GM23248 (cell line): ENCODE data around the gene COL18A1. TPM values are rescaled to one million over a fixed set of nuclear protein-coding genes. Genes with fewer than 3 reads are reported as not detected.
A peak's percentile ranks its signal among the peaks of the same experiment; 100 is the strongest.

Experiments used
- DNase-seq: peaks from one replicate; pipeline ENCODE4 v3.0.0-alpha.2; 2015
- H2AFZ ChIP-seq: fragments of 200-600 bp; sonication (generic); 2 replicates; pipeline ENCODE4 v1.6.1; 2016; ENCODE audit warnings: antibody characterized with exemption
- H3F3A ChIP-seq: fragments of 200-600 bp; sonication (generic); 2 replicates; pipeline ENCODE4 v1.6.1; 2016; ENCODE audit warnings: mild to moderate bottlenecking, antibody characterized with exemption, mixed run types; ENCODE audit not compliant: insufficient read depth
- H3K27ac ChIP-seq: fragments of 200-600 bp; sonication (generic); 2 replicates; pipeline ENCODE4 v1.5.1; 2016; ENCODE audit warnings: mild to moderate bottlenecking
- H3K27me3 ChIP-seq: fragments of 200-600 bp; sonication (generic); replicated peaks from 2 replicates; pipeline ENCODE4 v1.6.1; 2016; ENCODE audit warnings: mild to moderate bottlenecking; ENCODE audit not compliant: insufficient read depth
- H3K36me3 ChIP-seq: fragments of 200-600 bp; sonication (generic); 2 replicates; pipeline ENCODE4 v1.6.1; 2016; ENCODE audit warnings: low read depth, mild to moderate bottlenecking
- H3K4me1 ChIP-seq: fragments of 200-600 bp; sonication (generic); 2 replicates; pipeline ENCODE4 v1.6.1; 2016; ENCODE audit warnings: mild to moderate bottlenecking; ENCODE audit not compliant: insufficient read depth
- H3K4me2 ChIP-seq: fragments of 200-600 bp; sonication (generic); one replicate; pipeline ENCODE4 v1.6.1; 2016; ENCODE audit warnings: mild to moderate bottlenecking; ENCODE audit not compliant: unreplicated experiment
- H3K4me3 ChIP-seq: fragments of 200-600 bp; sonication (generic); 2 replicates; pipeline ENCODE4 v1.5.1; 2016; ENCODE audit warnings: mild to moderate bottlenecking
- H3K79me2 ChIP-seq: fragments of 200-600 bp; sonication (generic); 2 replicates; pipeline ENCODE4 v1.6.1; 2016; ENCODE audit warnings: mild to moderate bottlenecking; ENCODE audit not compliant: insufficient read depth
- H3K9ac ChIP-seq: fragments of 200-600 bp; sonication (generic); 2 replicates; pipeline ENCODE4 v1.6.1; 2016; ENCODE audit warnings: mild to moderate bottlenecking
- H3K9me2 ChIP-seq: fragments of 200-600 bp; sonication (generic); 2 replicates; pipeline ENCODE4 v1.6.1; 2016; ENCODE audit warnings: mixed run types, mild to moderate bottlenecking, moderate library complexity; ENCODE audit not compliant: insufficient read depth
- H3K9me3 ChIP-seq: fragments of 200-600 bp; sonication (generic); one replicate; pipeline ENCODE4 v1.6.1; 2017; ENCODE audit warnings: low read depth
- H4K20me1 ChIP-seq: fragments of 200-600 bp; sonication (generic); 2 replicates; pipeline ENCODE4 v1.6.0; 2016; ENCODE audit not compliant: insufficient read depth
- EZH2 ChIP-seq: fragments of 200-600 bp; sonication (generic); IDR thresholded peaks from 2 replicates; pipeline ENCODE4 v1.6.1; 2018; ENCODE audit warnings: antibody characterized with exemption, mild to moderate bottlenecking; ENCODE audit not compliant: insufficient read depth, poor library complexity, severe bottlenecking
- EZH2phosphoT487 ChIP-seq: fragments of 200-600 bp; sonication (generic); IDR thresholded peaks from 2 replicates; pipeline ENCODE4 v1.6.1; 2018; ENCODE audit warnings: antibody characterized with exemption, moderate library complexity, mild to moderate bottlenecking, low read depth; ENCODE audit not compliant: insufficient read depth
- WGBS, 2 experiments: methylation state at CpG; one replicate each; pipeline ENCODE4 v1.1.6; 2015 to 2017; ENCODE audit warnings: low lambda C conversion rate in 2 of 2, low coverage in 1 of 2; ENCODE audit errors: missing lambda C conversion rate in 2 of 2; 5-methylcytosine and 5-hydroxymethylcytosine counted together
- in situ Hi-C: fragments of 300-500 bp; cut with MboI; formaldehyde crosslinking; loops from 2 replicates; pipeline ENCODE4 v1.15.0; 2020
- polyA plus RNA-seq: library from polyadenylated mRNA; unstranded; fragments of >200 nt; fragmentation: Nextera tagmentation; extraction: Ambion mirVana; gene quantifications from 2 replicates; pipeline ENCODE4 v1.2.1, GENCODE V29; 2016
- total RNA-seq: library from RNA; depleted of rRNA; stranded (reverse); fragments of >200 nt; shearing (Covaris generic); gene quantifications from 2 replicates; pipeline ENCODE4 v1.2.3, GENCODE V29; 2014

The COL18A1 gene
- total and polyA plus RNA-seq, 2 experiments from 2014 or later: 1.7 to 30.5 TPM

GRCh38 chr21:45540601-45540970 lies 135.6 kb downstream of the COL18A1 start:
- H3K9ac ChIP-seq: no peak overlapping the region
- H3K27ac ChIP-seq: no peak overlapping the region
- no peak for DNase-seq
- no peak overlapping the region for H2AFZ ChIP-seq
- no peaks in the 10 kb centered on the region for H3F3A ChIP-seq
- no peaks in the 10 kb centered on the region for H3K9me3 ChIP-seq
- no peaks in the 10 kb centered on the region for H3K4me1 ChIP-seq
- TF ChIP-seq EZH2phosphoT487 (no peak), EZH2 (no peak)
- no peaks in the 10 kb centered on the region for H3K27me3 ChIP-seq
- in situ Hi-C loops: no loop called here
- H3K9me2 ChIP-seq: no peaks in the 10 kb centered on the region
- H3K79me2 ChIP-seq: no peaks in the 10 kb centered on the region
- no peaks in the 10 kb centered on the region for H3K36me3 ChIP-seq
- no peaks in the 10 kb centered on the region for H4K20me1 ChIP-seq
- no peak overlapping the region for H3K4me3 ChIP-seq
- WGBS, 2 experiments: 82 to 93% methylated on average over 9 to 10 of the region's 10 CpGs
- no peak overlapping the region for H3K4me2 ChIP-seq

GRCh38 chr21:45541221-45542039 lies 136.5 kb downstream of the COL18A1 start:
- peak overlapping the region; percentile 76 for H3K9ac ChIP-seq
- H3K4me1 ChIP-seq: no peaks in the 10 kb centered on the region
- no peak overlapping the region for H3K27ac ChIP-seq
- peak overlapping the region; percentile 74 for H3K4me3 ChIP-seq
- in situ Hi-C loops: no loop called here
- TF ChIP-seq EZH2: no peak
- no peak for TF ChIP-seq EZH2phosphoT487
- H3K27me3 ChIP-seq: no peaks in the 10 kb centered on the region
- H4K20me1 ChIP-seq: no peaks in the 10 kb centered on the region
- H3K9me3 ChIP-seq: no peaks in the 10 kb centered on the region
- H3K36me3 ChIP-seq: no peaks in the 10 kb centered on the region
- H3F3A ChIP-seq: no peaks in the 10 kb centered on the region
- no peaks in the 10 kb centered on the region for H3K9me2 ChIP-seq
- 25 to 26% methylated on average over 32 to 34 of the region's 50 CpGs for WGBS, 2 experiments
- peak overlapping the region; percentile 45 for H2AFZ ChIP-seq
- no peaks in the 10 kb centered on the region for H3K79me2 ChIP-seq
- H3K4me2 ChIP-seq: peak overlapping the region; percentile 37
- DNase-seq: peak; percentile 74

- Histone ChIP-seq H3K27me3 (no peaks in the 10 kb centered on the region), H3K36me3 (no peaks in the 10 kb centered on the region), H3F3A (no peaks in the 10 kb centered on the region), H3K9ac (peak within 1 kb of the TSS; percentile 76), H3K4me3 (peak within 1 kb of the TSS; percentile 74), H3K4me2 (peak within 1 kb of the TSS; percentile 63), H3K9me2 (no peaks in the 10 kb centered on the region), H3K27ac (no peak within 1 kb of the TSS), H3K4me1 (no peaks in the 10 kb centered on the region), H4K20me1 (no peaks in the 10 kb centered on the region), H3K79me2 (no peaks in the 10 kb centered on the region), H2AFZ (peak within 1 kb of the TSS; percentile 45), H3K9me3 (no peaks in the 10 kb centered on the region)
- no peak for TF ChIP-seq EZH2
- no peak for TF ChIP-seq EZH2phosphoT487
- WGBS, 2 experiments: 2% methylated on average over 21 of the region's 59 CpGs; no CpG with 5 or more reads in 1 of the 2 experiments
- DNase-seq: peak; percentile 86
- in situ Hi-C loops: no loop called here
Measured at GRCh38 chr21:45542242-45542666, 137.3 kb downstream of the COL18A1 start, which contains the start of gene SLC19A1. TSS of gene SLC19A1 (minus strand) at chr21:45542440. CDS start at chr21:45537959, 4,481 bp downstream.

GRCh38 chr21:45542667-45543370 lies 137.9 kb downstream of the COL18A1 start:
- Histone ChIP-seq H3K9ac (peak overlapping the region; percentile 76), H3K27ac (no peak overlapping the region), H4K20me1 (no peaks in the 10 kb centered on the region), H3K9me3 (no peaks in the 10 kb centered on the region), H3F3A (no peaks in the 10 kb centered on the region), H3K9me2 (no peaks in the 10 kb centered on the region), H3K79me2 (no peaks in the 10 kb centered on the region), H3K36me3 (no peaks in the 10 kb centered on the region), H2AFZ (peak overlapping the region; percentile 41; the same call in 1 of the 2 replicates), H3K27me3 (no peaks in the 10 kb centered on the region), H3K4me3 (peak overlapping the region; percentile 74), H3K4me2 (peak overlapping the region; percentile 63), H3K4me1 (no peaks in the 10 kb centered on the region)
- in situ Hi-C loops: no loop called here
- peak; percentile 19 for DNase-seq
- 25 to 37% methylated on average over 31 to 44 of the region's 55 CpGs for WGBS, 2 experiments
- TF ChIP-seq EZH2: no peak
- no peak for TF ChIP-seq EZH2phosphoT487
